GM12873 (cell line): Measurements from ENCODE around the gene CCDC102B.

ENCODE experiments used
- CTCF ChIP-seq: IDR thresholded peaks from 2 replicates; pipeline ENCODE4 v1.5.1; 2012; ENCODE audit warnings: low read depth, mild to moderate bottlenecking, moderate library complexity, low read length, control low read depth; ENCODE audit not compliant: insufficient read depth; ENCODE audit errors: missing control alignments

The CCDC102B gene

GRCh38 chr18:68997845-68998244, 200.0 kb downstream of the CCDC102B start:
- TF ChIP-seq CTCF: no peak

- TF ChIP-seq CTCF: no peak
Measured at GRCh38 chr18:69000366-69000765, 202.5 kb downstream of the CCDC102B start.

- TF ChIP-seq CTCF: peak; percentile 40
Measured at GRCh38 chr18:69002233-69002632, 204.4 kb downstream of the CCDC102B start.

- TF ChIP-seq CTCF: no peak
Measured at GRCh38 chr18:69008538-69008937, 210.7 kb downstream of the CCDC102B start.

GRCh38 chr18:69021211-69021805, 223.4 kb downstream of the CCDC102B start:
- TF ChIP-seq CTCF: no peak

- no peak for TF ChIP-seq CTCF
Measured at GRCh38 chr18:69022426-69022825, 224.5 kb downstream of the CCDC102B start.

GRCh38 chr18:69031571-69031970, 233.7 kb downstream of the CCDC102B start:
- no peak for TF ChIP-seq CTCF
